ENCODE results near the gene PTGES3L. TPM values are rescaled to one million over a fixed set of nuclear protein-coding genes. Genes with fewer than 3 reads are reported as not detected.

The PTGES3L gene
- total and polyA plus RNA-seq, 2 of the 13 experiments (the other 11 are each of a cell fraction or from before 2014, with no cell fraction given): 1.2 to 2.9 TPM

DNA sequence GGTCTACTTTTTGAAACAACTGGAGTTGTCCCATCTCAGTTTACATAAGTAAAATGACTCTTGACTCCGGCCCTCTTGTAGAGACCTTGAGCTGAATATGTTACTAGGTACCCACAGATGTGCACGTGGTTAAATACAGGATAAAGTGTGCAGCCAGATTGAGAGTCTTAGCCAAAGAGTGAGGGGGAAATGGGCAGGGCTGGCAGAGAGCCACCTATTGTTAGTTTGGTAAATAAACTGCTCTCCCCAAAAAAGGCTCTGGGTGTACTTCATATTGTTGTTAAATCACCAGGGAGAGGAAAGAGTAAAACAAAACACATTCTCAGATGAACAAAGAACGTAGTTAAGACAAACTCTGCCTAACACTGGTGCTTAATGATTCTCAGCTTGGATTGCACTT is 59.0 kb downstream of the PTGES3L start (continued):
- TF ChIP-seq BRCA1 (CRISPR knock-in tag; IDR thresholded peaks at IDR 0.05): no peak
- TF ChIP-seq TCF7L2 (IDR thresholded peaks at IDR 0.05; ENCODE audit: low read depth, low read length): no peak
- no peak for TF ChIP-seq NFE2L2 (IDR thresholded peaks at IDR 0.05; ENCODE audit: low read length)
- no peak for TF ChIP-seq ZNF136 (CRISPR knock-in tag; IDR thresholded peaks at IDR 0.05; ENCODE audit: low read depth)
- no peak for TF ChIP-seq WIZ (CRISPR knock-in tag; IDR thresholded peaks at IDR 0.05)
- TF ChIP-seq ZNF724P (CRISPR knock-in tag; IDR thresholded peaks at IDR 0.05; ENCODE audit: borderline replicate concordance): no peak
- TF ChIP-seq, protein P1, sequence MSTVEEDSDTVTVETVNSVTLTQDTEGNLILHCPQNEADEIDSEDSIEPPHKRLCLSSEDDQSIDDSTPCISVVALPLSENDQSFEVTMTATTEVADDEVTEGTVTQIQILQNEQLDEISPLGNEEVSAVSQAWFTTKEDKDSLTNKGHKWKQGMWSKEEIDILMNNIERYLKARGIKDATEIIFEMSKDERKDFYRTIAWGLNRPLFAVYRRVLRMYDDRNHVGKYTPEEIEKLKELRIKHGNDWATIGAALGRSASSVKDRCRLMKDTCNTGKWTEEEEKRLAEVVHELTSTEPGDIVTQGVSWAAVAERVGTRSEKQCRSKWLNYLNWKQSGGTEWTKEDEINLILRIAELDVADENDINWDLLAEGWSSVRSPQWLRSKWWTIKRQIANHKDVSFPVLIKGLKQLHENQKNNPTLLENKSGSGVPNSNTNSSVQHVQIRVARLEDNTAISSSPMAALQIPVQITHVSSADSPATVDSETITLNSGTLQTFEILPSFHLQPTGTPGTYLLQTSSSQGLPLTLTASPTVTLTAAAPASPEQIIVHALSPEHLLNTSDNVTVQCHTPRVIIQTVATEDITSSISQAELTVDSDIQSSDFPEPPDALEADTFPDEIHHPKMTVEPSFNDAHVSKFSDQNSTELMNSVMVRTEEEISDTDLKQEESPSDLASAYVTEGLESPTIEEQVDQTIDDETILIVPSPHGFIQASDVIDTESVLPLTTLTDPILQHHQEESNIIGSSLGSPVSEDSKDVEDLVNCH (CRISPR knock-in tag; IDR thresholded peaks at IDR 0.05): no peak
- TF ChIP-seq ZKSCAN5 (CRISPR knock-in tag; IDR thresholded peaks at IDR 0.05): no peak
- TF ChIP-seq NCOA1 (CRISPR knock-in tag; IDR thresholded peaks at IDR 0.05): no peak; the same call in 1 of the 2 replicates
- TF ChIP-seq, protein P2, sequence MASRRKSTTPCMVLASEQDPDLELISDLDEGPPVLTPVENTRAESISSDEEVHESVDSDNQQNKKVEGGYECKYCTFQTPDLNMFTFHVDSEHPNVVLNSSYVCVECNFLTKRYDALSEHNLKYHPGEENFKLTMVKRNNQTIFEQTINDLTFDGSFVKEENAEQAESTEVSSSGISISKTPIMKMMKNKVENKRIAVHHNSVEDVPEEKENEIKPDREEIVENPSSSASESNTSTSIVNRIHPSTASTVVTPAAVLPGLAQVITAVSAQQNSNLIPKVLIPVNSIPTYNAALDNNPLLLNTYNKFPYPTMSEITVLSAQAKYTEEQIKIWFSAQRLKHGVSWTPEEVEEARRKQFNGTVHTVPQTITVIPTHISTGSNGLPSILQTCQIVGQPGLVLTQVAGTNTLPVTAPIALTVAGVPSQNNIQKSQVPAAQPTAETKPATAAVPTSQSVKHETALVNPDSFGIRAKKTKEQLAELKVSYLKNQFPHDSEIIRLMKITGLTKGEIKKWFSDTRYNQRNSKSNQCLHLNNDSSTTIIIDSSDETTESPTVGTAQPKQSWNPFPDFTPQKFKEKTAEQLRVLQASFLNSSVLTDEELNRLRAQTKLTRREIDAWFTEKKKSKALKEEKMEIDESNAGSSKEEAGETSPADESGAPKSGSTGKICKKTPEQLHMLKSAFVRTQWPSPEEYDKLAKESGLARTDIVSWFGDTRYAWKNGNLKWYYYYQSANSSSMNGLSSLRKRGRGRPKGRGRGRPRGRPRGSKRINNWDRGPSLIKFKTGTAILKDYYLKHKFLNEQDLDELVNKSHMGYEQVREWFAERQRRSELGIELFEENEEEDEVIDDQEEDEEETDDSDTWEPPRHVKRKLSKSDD (CRISPR knock-in tag; IDR thresholded peaks at IDR 0.05; ENCODE audit: low read depth): no peak
- no peak for TF ChIP-seq NFE2 (CRISPR knock-in tag; IDR thresholded peaks at IDR 0.05)
- TF ChIP-seq ZNF234 (CRISPR knock-in tag; conservative IDR thresholded peaks at IDR 0.05): no peak
- TF ChIP-seq ATF1 (CRISPR knock-in tag; IDR thresholded peaks at IDR 0.05): 0 out of 2 replicates have a peak, but pooled peaks have one; percentile 33
- no peak for TF ChIP-seq ZNF10 (CRISPR knock-in tag; IDR thresholded peaks at IDR 0.05; ENCODE audit: borderline replicate concordance, low read depth)
- TF ChIP-seq SSRP1 (CRISPR knock-in tag; IDR thresholded peaks at IDR 0.05): no peak
- no peak for TF ChIP-seq SNAI1 (CRISPR knock-in tag; IDR thresholded peaks at IDR 0.05; ENCODE audit: borderline replicate concordance)
- 0 out of 2 replicates have a peak, but pooled peaks have one; percentile 22 for TF ChIP-seq KMT2A (CRISPR knock-in tag; IDR thresholded peaks at IDR 0.05)
- no peak for TF ChIP-seq CAMTA2 (CRISPR knock-in tag; IDR thresholded peaks at IDR 0.05; ENCODE audit: borderline replicate concordance)
- 0 out of 2 replicates have a peak, but pooled peaks have one; percentile 1 for TF ChIP-seq ZNF703 (CRISPR knock-in tag; IDR thresholded peaks at IDR 0.05; ENCODE audit: borderline replicate concordance)
- no peak for TF ChIP-seq NCOA2 (CRISPR knock-in tag; IDR thresholded peaks at IDR 0.05)
- no peak for TF ChIP-seq JUNB (CRISPR knock-in tag; IDR thresholded peaks at IDR 0.05; ENCODE audit: borderline replicate concordance)
- peak; percentile 61; the same call in 1 of the 2 replicates for TF ChIP-seq KAT8 (CRISPR knock-in tag; IDR thresholded peaks at IDR 0.05)
- peak; percentile 63; the same call in 1 of the 2 replicates for TF ChIP-seq ERF (CRISPR knock-in tag; IDR thresholded peaks at IDR 0.05)
- TF ChIP-seq SP5 (CRISPR knock-in tag; IDR thresholded peaks at IDR 0.05; ENCODE audit: borderline replicate concordance, low read depth): no peak
- no peak for TF ChIP-seq ZNF460 (CRISPR knock-in tag; IDR thresholded peaks at IDR 0.05; ENCODE audit: borderline replicate concordance)
- TF ChIP-seq RFXAP (CRISPR knock-in tag; IDR thresholded peaks at IDR 0.05; ENCODE audit: borderline replicate concordance): no peak
- no peak for TF ChIP-seq SETDB1 (CRISPR knock-in tag; IDR thresholded peaks at IDR 0.05; ENCODE audit: borderline replicate concordance)
- no peak for TF ChIP-seq SRSF1 (optimal IDR thresholded peaks at IDR 0.05; ENCODE audit: low read depth, low read length)
- TF ChIP-seq ZNF207 (IDR thresholded peaks at IDR 0.05; ENCODE audit: borderline replicate concordance): no peak
- TF ChIP-seq ZFY (CRISPR knock-in tag; IDR thresholded peaks at IDR 0.05): no peak

Data from HepG2 (cell line).